Loucy (cell line): ENCODE measurements around the gene SYNDIG1.

Source experiments
- H2AFZ ChIP-seq: fragments of 200-600 bp; sonication (generic); 2 replicates; pipeline ENCODE4 v1.6.0; 2016; ENCODE audit warnings: antibody characterized with exemption, mild to moderate bottlenecking, low read length, moderate library complexity
- H3F3A ChIP-seq: fragments of 200-600 bp; 2 replicates; pipeline ENCODE4 v1.6.0; 2016; ENCODE audit warnings: antibody characterized with exemption, low read depth, mild to moderate bottlenecking
- H3K27me3 ChIP-seq: fragments of 200-600 bp; sonication (generic); 2 replicates; pipeline ENCODE4 v1.6.1; 2014; ENCODE audit warnings: low read length, mild to moderate bottlenecking; ENCODE audit not compliant: insufficient read depth, poor library complexity, severe bottlenecking
- H3K36me3 ChIP-seq: fragments of 200-600 bp; sonication (generic); 2 replicates; pipeline ENCODE4 v1.6.1; 2016; ENCODE audit warnings: low read length; ENCODE audit not compliant: insufficient read depth
- H3K4me1 ChIP-seq: fragments of 200-600 bp; sonication (generic); 2 replicates; pipeline ENCODE4 v1.5.1; 2014; ENCODE audit warnings: low read length, mild to moderate bottlenecking; ENCODE audit not compliant: insufficient read depth, poor library complexity, severe bottlenecking
- H3K4me2 ChIP-seq: fragments of 200-600 bp; sonication (generic); 2 replicates; pipeline ENCODE4 v1.6.0; 2014; ENCODE audit warnings: antibody characterized with exemption, low read length, low read depth, mild to moderate bottlenecking; ENCODE audit not compliant: poor library complexity, severe bottlenecking
- H3K4me3 ChIP-seq: fragments of 200-600 bp; sonication (generic); 2 replicates; pipeline ENCODE4 v1.5.1; 2014; ENCODE audit warnings: low read length, mild to moderate bottlenecking, mixed read lengths; ENCODE audit not compliant: poor library complexity, severe bottlenecking
- H3K79me2 ChIP-seq: fragments of 200-600 bp; sonication (generic); 2 replicates; pipeline ENCODE4 v1.6.1; 2014; ENCODE audit warnings: low read length; ENCODE audit not compliant: insufficient read depth
- H3K9ac ChIP-seq: fragments of 200-600 bp; sonication (generic); 2 replicates; pipeline ENCODE4 v1.6.0; 2014; ENCODE audit warnings: mild to moderate bottlenecking, low read depth, low read length, moderate library complexity; ENCODE audit not compliant: poor library complexity, severe bottlenecking
- H3K9me2 ChIP-seq: fragments of 200-600 bp; sonication (generic); replicated peaks from 2 replicates; pipeline ENCODE4 v1.6.1; 2016; ENCODE audit warnings: low read depth, low read length, mixed read lengths
- H3K9me3 ChIP-seq: fragments of 200-600 bp; sonication (generic); 2 replicates; pipeline ENCODE4 v1.6.1; 2014; ENCODE audit warnings: mild to moderate bottlenecking, antibody characterized with exemption, low read length, low read depth; ENCODE audit not compliant: insufficient read depth
- H4K20me1 ChIP-seq: fragments of 200-600 bp; sonication (generic); 2 replicates; pipeline ENCODE4 v1.6.0; 2014; ENCODE audit warnings: antibody characterized with exemption, low read length, mild to moderate bottlenecking; ENCODE audit not compliant: insufficient read depth, poor library complexity, severe bottlenecking
- EZH2phosphoT487 ChIP-seq: fragments of 200-600 bp; IDR thresholded peaks from 2 replicates; pipeline ENCODE4 v1.6.1; 2018; ENCODE audit warnings: antibody characterized with exemption, mild to moderate bottlenecking, moderate library complexity, borderline replicate concordance
- TF ChIP-seq, protein P1 (sequence below): fragments of 200-600 bp; sonication (generic); conservative IDR thresholded peaks from 2 replicates; pipeline ENCODE4 v1.5.1; 2014; ENCODE audit warnings: mild to moderate bottlenecking, antibody characterized with exemption, low read length

Gene SYNDIG1

DNA sequence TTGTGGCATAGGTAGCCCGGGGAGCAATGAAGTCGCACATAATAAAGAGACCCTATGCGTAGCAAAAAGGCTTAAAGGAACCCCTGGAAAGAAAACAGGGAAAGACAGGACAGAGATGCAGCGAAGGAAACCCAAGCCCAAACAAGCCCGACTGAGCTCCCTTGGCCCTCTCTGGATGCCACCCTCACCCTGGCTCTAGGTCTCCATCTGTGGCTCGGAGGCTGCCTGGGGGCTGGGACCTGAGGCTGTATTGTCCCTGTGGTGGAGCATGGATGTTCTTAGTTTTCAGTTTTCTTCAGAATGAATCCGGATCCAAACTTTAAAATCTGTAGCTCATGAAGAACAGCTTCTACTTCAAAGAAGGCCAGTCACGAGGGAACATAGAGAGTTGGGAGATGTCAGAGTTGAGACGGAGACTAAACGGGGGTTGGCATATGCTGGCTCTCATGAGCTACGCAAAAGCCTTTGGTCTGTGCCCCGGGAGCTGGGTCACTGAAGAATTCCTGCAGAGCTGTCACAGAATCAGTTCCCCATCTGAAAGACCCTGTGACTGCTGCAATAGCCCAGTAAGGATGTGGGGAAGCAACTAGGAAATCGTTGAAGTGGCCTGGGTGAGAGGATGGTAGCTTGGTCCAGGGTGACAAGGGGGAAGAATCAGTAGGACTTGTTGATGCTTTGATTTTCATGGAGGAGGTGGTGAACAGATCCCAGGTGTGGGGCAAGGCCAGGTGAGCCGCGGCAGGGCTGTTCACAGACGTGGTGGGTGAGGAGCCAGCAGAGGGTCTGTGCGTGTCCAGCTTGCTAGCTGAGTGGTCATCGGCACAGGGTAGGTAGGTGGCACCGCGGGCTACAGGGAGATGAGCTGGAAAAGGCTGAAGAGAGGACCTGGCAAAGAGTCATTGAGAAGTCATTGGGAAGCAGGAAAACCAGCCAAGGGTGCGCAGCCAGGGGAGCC, 35.2 kb downstream of the SYNDIG1 start:
- Histone ChIP-seq H3K36me3 (no peaks in the 10 kb centered on the region), H4K20me1 (no peaks in the 10 kb centered on the region), H3K27me3 (no peaks in the 10 kb centered on the region), H3K9ac (no peak overlapping the region), H3K9me2 (no peaks in the 10 kb centered on the region), H3K9me3 (no peaks in the 10 kb centered on the region; the same call in 1 of the 2 replicates), H3K4me2 (no peak overlapping the region), H3K4me3 (no peak overlapping the region), H2AFZ (no peak overlapping the region), H3F3A (no peaks in the 10 kb centered on the region), H3K79me2 (no peaks in the 10 kb centered on the region), H3K4me1 (no peaks in the 10 kb centered on the region)
- TF ChIP-seq, protein P1, sequence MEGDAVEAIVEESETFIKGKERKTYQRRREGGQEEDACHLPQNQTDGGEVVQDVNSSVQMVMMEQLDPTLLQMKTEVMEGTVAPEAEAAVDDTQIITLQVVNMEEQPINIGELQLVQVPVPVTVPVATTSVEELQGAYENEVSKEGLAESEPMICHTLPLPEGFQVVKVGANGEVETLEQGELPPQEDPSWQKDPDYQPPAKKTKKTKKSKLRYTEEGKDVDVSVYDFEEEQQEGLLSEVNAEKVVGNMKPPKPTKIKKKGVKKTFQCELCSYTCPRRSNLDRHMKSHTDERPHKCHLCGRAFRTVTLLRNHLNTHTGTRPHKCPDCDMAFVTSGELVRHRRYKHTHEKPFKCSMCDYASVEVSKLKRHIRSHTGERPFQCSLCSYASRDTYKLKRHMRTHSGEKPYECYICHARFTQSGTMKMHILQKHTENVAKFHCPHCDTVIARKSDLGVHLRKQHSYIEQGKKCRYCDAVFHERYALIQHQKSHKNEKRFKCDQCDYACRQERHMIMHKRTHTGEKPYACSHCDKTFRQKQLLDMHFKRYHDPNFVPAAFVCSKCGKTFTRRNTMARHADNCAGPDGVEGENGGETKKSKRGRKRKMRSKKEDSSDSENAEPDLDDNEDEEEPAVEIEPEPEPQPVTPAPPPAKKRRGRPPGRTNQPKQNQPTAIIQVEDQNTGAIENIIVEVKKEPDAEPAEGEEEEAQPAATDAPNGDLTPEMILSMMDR: no peak
- no peak for TF ChIP-seq EZH2phosphoT487

DNA sequence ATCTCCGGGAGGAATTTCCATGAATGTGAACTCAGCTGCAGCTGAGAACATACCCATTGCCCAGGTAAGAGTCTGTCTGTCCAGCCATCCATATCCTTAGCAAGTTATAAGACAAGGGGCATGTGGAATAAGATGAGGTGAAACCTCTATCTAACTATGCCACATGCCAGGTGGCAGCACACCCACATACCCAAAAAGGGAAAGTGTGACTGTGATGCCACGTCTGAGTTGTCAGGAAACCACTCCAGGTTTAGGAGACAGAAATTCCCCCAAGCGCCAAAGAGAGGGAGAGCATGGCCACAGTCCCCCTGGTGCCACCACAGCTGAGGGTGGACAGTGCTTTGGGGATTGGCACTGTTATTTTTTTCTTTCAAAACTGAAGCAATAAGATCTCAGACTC, 36.7 kb downstream of the SYNDIG1 start:
- Histone ChIP-seq H3K79me2 (no peaks in the 10 kb centered on the region), H3K9me3 (no peaks in the 10 kb centered on the region; the same call in 1 of the 2 replicates), H3K4me1 (no peaks in the 10 kb centered on the region), H3F3A (no peaks in the 10 kb centered on the region), H3K36me3 (no peaks in the 10 kb centered on the region), H2AFZ (no peak overlapping the region), H3K4me2 (no peak overlapping the region), H3K4me3 (no peak overlapping the region), H3K27me3 (no peaks in the 10 kb centered on the region), H3K9me2 (no peaks in the 10 kb centered on the region), H3K9ac (no peak overlapping the region), H4K20me1 (no peaks in the 10 kb centered on the region)
- TF ChIP-seq, protein P1: no peak
- TF ChIP-seq EZH2phosphoT487: no peak

DNA sequence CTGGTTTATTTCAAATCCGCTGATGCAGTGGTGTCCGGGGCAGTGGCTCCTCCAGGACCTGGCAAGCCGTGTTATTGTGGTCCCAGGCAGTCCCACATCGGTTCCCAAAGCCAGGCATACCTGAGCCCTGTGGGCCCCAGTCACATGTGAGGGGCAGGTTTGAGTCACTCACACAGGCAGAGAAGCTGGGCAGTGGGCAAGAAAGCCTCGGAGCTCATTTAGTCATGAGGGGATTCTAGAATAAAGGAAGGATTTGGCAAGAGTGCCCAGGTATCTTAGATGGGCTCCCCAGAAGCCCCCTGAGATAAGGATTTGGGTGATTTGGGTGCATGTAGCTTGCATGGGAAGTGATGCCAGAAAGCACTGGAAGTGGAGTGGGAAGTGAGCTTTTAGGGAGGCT, 37.3 kb downstream of the SYNDIG1 start:
- no peaks in the 10 kb centered on the region for H3F3A ChIP-seq
- no peaks in the 10 kb centered on the region for H4K20me1 ChIP-seq
- H3K27me3 ChIP-seq: no peaks in the 10 kb centered on the region
- H3K4me2 ChIP-seq: no peak overlapping the region
- H3K9me2 ChIP-seq: no peaks in the 10 kb centered on the region
- TF ChIP-seq EZH2phosphoT487: no peak
- TF ChIP-seq, protein P1: no peak
- H3K36me3 ChIP-seq: no peaks in the 10 kb centered on the region
- H3K4me1 ChIP-seq: no peaks in the 10 kb centered on the region
- H3K79me2 ChIP-seq: no peaks in the 10 kb centered on the region
- no peak overlapping the region for H2AFZ ChIP-seq
- H3K4me3 ChIP-seq: no peak overlapping the region
- no peaks in the 10 kb centered on the region; the same call in 1 of the 2 replicates for H3K9me3 ChIP-seq
- no peak overlapping the region for H3K9ac ChIP-seq
